Activated B cell treated with CpG ODN at 0.5 μM for 24 hours (primary cell): ENCODE results near the gene MMP2. TPM values are rescaled to one million over a fixed set of nuclear protein-coding genes. Genes with fewer than 3 reads are reported as not detected.

Experiments used
- ATAC-seq: fragments of 200-7000 bp; cut with Tn5 transposase; one replicate; pipeline ENCODE4 v1.10.0; 2021; ENCODE audit warnings: low read depth, mild to moderate bottlenecking, moderate library complexity
- CTCF ChIA-PET: fragments of 350-600 bp; sonication (Branson Sonifier 250); formaldehyde crosslinking; loops from one replicate; lab custom pipeline; 2021; ENCODE audit warnings: antibody characterized with exemption; lab: Charles Lee
- POLR2A ChIA-PET: fragments of 350-600 bp; sonication (Branson Sonifier 250); formaldehyde crosslinking; loops from one replicate; lab custom pipeline; 2021; ENCODE audit warnings: antibody characterized with exemption; lab: Charles Lee
- DNase-seq: peaks from one replicate; pipeline ENCODE4 v3.0.0; 2022
- H3K27ac Mint-ChIP-seq: one replicate; pipeline ENCODE4 v1.8.0; 2020; ENCODE audit warnings: mixed read lengths
- H3K27me3 Mint-ChIP-seq: one replicate; pipeline ENCODE4 v1.8.0; 2021; ENCODE audit warnings: mixed read lengths
- H3K36me3 Mint-ChIP-seq: one replicate; pipeline ENCODE4 v1.8.0; 2021; ENCODE audit warnings: low read depth, mixed read lengths
- H3K4me1 Mint-ChIP-seq: one replicate; pipeline ENCODE4 v1.8.0; 2021; ENCODE audit warnings: mixed read lengths
- H3K4me3 Mint-ChIP-seq: one replicate; pipeline ENCODE4 v1.8.0; 2020; ENCODE audit warnings: mild to moderate bottlenecking, mixed read lengths
- H3K9me3 Mint-ChIP-seq: one replicate; pipeline ENCODE4 v1.8.0; 2020; ENCODE audit warnings: mixed read lengths
- intact Hi-C: fragments of 100-400 bp; cut with micrococcal nuclease; formaldehyde crosslinking; loops from one replicate; pipeline ENCODE4 v1.15.1; 2024
- total RNA-seq: library from RNA; stranded (reverse); gene quantifications from 2 replicates; pipeline ENCODE4 v1.2.3, GENCODE V29; 2022
- TF ChIP-seq, protein P1 (sequence below): fragments of 200-600 bp; IDR thresholded peaks from one replicate; pipeline ENCODE4 v1.8.0; 2022; ENCODE audit warnings: antibody characterized with exemption, mild to moderate bottlenecking

MMP2 gene
- total RNA-seq, 1 donor from 2014 or later: not detected

DNA sequence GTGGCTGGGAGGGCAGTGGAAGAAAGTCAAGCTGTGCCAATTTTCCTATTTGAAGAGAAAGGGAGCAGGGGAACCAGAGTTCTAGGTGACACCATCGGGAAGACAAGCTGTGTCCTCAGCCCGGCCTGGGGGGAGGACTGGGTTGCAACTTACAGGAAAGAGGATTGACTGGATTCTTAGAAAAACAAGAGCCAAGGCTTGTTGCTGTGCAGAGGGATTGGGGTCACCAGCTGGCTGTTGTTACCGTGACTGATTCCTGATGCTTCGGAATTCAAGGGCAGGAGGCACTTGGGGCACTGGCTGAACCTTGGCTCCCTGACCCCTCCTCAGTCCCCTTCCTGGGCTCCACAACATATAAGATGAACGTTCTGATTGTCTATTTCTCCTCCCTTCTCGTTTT is 16.8 kb upstream of the MMP2 start:
- no peaks in the 10 kb centered on the region for H3K4me1 Mint-ChIP-seq
- TF ChIP-seq, protein P1, sequence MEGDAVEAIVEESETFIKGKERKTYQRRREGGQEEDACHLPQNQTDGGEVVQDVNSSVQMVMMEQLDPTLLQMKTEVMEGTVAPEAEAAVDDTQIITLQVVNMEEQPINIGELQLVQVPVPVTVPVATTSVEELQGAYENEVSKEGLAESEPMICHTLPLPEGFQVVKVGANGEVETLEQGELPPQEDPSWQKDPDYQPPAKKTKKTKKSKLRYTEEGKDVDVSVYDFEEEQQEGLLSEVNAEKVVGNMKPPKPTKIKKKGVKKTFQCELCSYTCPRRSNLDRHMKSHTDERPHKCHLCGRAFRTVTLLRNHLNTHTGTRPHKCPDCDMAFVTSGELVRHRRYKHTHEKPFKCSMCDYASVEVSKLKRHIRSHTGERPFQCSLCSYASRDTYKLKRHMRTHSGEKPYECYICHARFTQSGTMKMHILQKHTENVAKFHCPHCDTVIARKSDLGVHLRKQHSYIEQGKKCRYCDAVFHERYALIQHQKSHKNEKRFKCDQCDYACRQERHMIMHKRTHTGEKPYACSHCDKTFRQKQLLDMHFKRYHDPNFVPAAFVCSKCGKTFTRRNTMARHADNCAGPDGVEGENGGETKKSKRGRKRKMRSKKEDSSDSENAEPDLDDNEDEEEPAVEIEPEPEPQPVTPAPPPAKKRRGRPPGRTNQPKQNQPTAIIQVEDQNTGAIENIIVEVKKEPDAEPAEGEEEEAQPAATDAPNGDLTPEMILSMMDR: no peak
- ATAC-seq: no peak
- H3K27ac Mint-ChIP-seq: no peak overlapping the region
- H3K4me3 Mint-ChIP-seq: no peak overlapping the region
- CTCF ChIA-PET: interaction anchor here (0.7 kb wide), 1 partner anchor 856 kb away, joined by 3 read pairs; no protein-coding TSS in a partner anchor
- no peaks in the 10 kb centered on the region for H3K27me3 Mint-ChIP-seq
- POLR2A ChIA-PET: no interaction called here
- DNase-seq: no peak
- H3K9me3 Mint-ChIP-seq: no peaks in the 10 kb centered on the region
- no peaks in the 10 kb centered on the region for H3K36me3 Mint-ChIP-seq
- intact Hi-C loops: loop anchor here (10.0 kb wide), 1 partner anchor 1687 kb away; no protein-coding TSS in a partner anchor

DNA sequence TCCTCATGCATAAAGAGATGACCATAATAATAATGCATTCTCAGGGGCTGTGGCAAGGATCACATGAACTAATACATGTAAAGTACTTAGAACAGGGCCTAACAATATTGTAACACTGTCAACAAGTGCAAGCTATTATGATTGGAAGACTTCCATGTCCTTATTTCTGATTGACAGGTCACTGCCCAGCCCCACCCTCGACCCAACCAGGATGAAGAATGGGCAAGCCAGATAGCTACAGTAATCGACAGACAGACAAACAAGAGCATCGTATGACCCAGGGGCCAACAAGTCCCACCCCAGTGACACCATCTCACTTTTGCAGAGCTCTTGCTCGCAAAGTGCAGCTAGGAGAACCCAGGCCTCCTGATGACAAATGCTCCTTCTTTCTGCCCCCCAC is 14.6 kb upstream of the MMP2 start:
- intact Hi-C loops: loop anchor here (2.0 to 10.0 kb wide), 2 partner anchors 1690 to 1914 kb away; no protein-coding TSS in a partner anchor
- ChIA-PET CTCF (interaction anchor here (0.6 to 2.8 kb wide), 26 partner anchors 8 to 1915 kb away, joined by 3 to 20 read pairs (median 4); no protein-coding TSS in a partner anchor), POLR2A (interaction anchor here (0.5 kb wide), 1 partner anchor 1781 kb away, joined by 6 read pairs; no protein-coding TSS in a partner anchor)
- ATAC-seq (no peak), DNase-seq (no peak)
- H3K36me3 Mint-ChIP-seq: no peaks in the 10 kb centered on the region
- H3K4me1 Mint-ChIP-seq: no peaks in the 10 kb centered on the region
- no peaks in the 10 kb centered on the region for H3K27me3 Mint-ChIP-seq
- no peak overlapping the region for H3K4me3 Mint-ChIP-seq
- H3K9me3 Mint-ChIP-seq: no peaks in the 10 kb centered on the region
- no peak overlapping the region for H3K27ac Mint-ChIP-seq
- TF ChIP-seq, protein P1: no peak

DNA sequence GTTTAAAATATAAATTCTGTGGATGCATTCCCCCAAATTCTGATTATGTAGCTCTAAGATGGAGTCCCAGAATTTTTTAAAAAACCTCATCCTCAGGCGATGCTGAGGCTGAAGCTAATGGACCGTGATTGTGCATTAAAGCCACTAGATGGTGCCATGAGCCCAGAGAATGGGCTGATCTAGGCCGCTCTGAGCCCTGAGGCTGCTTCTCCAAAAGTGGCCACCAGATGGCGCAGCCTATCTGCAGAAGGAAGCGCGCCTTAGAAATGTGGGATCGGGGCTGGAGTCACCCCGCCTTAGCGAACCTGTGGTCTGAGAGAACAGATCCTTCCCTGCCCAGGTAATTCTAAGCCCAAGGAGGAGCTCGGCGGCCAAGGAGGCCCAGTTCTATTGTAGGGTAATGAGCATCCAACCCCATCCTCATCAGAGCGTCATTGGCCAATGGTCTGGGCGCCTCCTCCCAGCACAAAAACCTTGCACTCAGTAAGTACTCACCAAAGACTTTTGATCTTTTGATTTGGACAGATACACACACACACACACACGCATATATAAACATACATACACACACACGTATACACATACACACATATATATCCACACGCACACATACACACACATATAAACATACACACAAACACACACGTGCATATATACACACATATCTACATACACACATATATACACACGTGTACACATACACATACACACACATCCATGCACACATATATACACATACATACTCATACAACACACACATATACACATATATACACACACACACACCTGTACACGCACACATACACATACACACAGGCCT is 13.7 kb upstream of the MMP2 start:
- no peaks in the 10 kb centered on the region for H3K36me3 Mint-ChIP-seq
- no peak overlapping the region for H3K4me3 Mint-ChIP-seq
- no peak overlapping the region for H3K27ac Mint-ChIP-seq
- peak; percentile 98 for ATAC-seq
- CTCF ChIA-PET: interaction anchor here (0.6 to 2.8 kb wide), 26 partner anchors 8 to 1916 kb away, joined by 3 to 20 read pairs (median 4); no protein-coding TSS in a partner anchor
- H3K9me3 Mint-ChIP-seq: no peaks in the 10 kb centered on the region
- H3K4me1 Mint-ChIP-seq: no peaks in the 10 kb centered on the region
- H3K27me3 Mint-ChIP-seq: no peaks in the 10 kb centered on the region
- intact Hi-C loops: loop anchor here (1.0 to 10.0 kb wide), 5 partner anchors 738 to 1914 kb away; no protein-coding TSS in a partner anchor
- POLR2A ChIA-PET: interaction anchor here (0.5 kb wide), 1 partner anchor 1780 kb away, joined by 6 read pairs; no protein-coding TSS in a partner anchor
- peak; percentile 73 for DNase-seq
- TF ChIP-seq, protein P1: peak; percentile 86

DNA sequence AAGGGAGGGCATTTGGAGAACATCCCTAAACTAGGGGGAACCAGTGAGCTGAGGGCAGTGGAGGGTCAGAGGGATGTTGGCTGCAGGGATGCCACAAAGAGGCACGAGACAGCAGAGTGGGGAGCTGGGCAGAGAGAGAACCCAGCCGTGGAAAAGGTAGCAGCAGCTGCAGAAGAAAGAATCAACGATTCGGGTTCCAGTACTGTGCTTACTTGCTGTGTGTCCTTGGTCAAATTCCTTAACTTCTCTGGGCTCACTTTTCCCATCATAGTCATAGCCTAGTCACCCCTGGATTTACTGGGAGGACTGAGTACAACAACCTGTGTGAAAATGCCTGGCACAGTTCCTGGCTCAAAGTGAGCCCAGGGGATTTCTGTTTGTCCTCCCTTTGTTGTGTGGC is 12.8 kb upstream of the MMP2 start:
- H3K4me3 Mint-ChIP-seq: no peak overlapping the region
- H3K27me3 Mint-ChIP-seq: no peaks in the 10 kb centered on the region
- no peaks in the 10 kb centered on the region for H3K36me3 Mint-ChIP-seq
- TF ChIP-seq, protein P1: no peak
- H3K9me3 Mint-ChIP-seq: no peaks in the 10 kb centered on the region
- no peak for DNase-seq
- ChIA-PET CTCF (interaction anchor here (2.8 kb wide), 1 partner anchor 15 kb away, joined by 13 read pairs; no protein-coding TSS in a partner anchor), POLR2A (no interaction called here)
- ATAC-seq: no peak
- intact Hi-C loops: loop anchor here (10.0 kb wide), 1 partner anchor 1691 kb away; no protein-coding TSS in a partner anchor
- H3K27ac Mint-ChIP-seq: no peak overlapping the region
- no peaks in the 10 kb centered on the region for H3K4me1 Mint-ChIP-seq

DNA sequence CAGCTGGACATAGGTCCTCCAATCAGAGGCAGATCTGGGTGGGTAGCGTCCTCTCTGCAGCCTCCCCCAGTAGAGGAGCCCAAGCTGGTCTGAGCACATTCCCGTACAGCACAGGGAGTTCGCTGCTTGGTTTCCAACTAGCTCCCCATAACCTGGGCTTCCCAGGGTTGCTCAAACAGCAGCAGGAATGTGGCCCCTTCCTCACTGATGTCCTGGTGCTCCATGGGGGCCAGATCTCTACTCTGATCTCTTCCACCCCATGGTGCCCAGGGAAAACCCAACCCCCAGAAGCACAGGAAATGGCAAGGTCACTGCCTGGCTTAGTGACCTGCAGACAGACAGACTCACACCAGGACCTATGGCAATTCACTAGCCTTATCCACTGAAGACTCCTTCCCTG is 11.1 kb upstream of the MMP2 start:
- ATAC-seq (no peak), DNase-seq (no peak)
- TF ChIP-seq, protein P1: no peak
- H3K4me3 Mint-ChIP-seq: no peak overlapping the region
- H3K9me3 Mint-ChIP-seq: no peaks in the 10 kb centered on the region
- H3K4me1 Mint-ChIP-seq: no peaks in the 10 kb centered on the region
- H3K27me3 Mint-ChIP-seq: no peaks in the 10 kb centered on the region
- intact Hi-C loops: loop anchor here (10.0 kb wide), 1 partner anchor 1693 kb away; no protein-coding TSS in a partner anchor
- POLR2A ChIA-PET: no interaction called here
- no peaks in the 10 kb centered on the region for H3K36me3 Mint-ChIP-seq
- CTCF ChIA-PET: no interaction called here
- H3K27ac Mint-ChIP-seq: no peak overlapping the region
